HG03025 (cell line): ENCODE data around the gene TBRG4.
"Not testable (repeated sequence)": the region's sequence is repeated elsewhere in the genome, so short reads cannot be mapped to it uniquely, and the experiment has no call there.

Experiments
- ATAC-seq: cut with Tn5 transposase; IDR thresholded peaks from one replicate; pipeline ENCODE4 v1.9.1; 2021; ENCODE audit warnings: mild to moderate bottlenecking, moderate library complexity; ENCODE audit not compliant: unreplicated experiment, low FRiP score

The TBRG4 gene

GRCh38 chr7:45111298-45112223 is at the start of gene TBRG4:
TBRG4 (minus strand) TSS chr7:45111697; CDS start chr7:45109237, 2,460 bp downstream.
- ATAC-seq = peak; percentile 94

GRCh38 chr7:45161138-45161537 is 49.6 kb upstream of the TBRG4 start:
- no peak for ATAC-seq

DNA sequence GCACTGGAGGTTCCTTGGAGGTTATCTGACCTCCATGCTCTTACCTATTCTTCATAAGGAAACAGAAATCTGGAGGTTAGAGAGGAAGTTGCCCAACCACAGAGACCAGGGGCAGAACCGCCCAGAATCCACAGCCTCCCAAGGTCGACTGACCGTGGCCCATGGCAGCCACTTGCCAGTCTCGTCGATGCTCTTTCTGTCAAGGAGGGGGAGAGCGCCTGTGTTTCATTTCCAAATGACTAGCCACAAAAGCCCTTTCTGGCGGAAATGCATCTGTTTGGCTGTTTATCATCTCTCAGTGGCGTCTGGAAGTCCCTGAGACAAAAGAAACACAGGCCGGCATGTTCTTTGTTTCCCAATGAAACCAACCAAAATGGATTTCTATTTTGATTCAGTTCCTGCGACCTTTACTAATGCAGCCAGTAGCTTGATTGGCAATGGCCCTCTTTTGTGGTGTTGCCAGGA is 49.0 kb upstream of the TBRG4 start:
- no peak for ATAC-seq

- no peak for ATAC-seq
Measured at GRCh38 chr7:45159296-45159695, 47.8 kb upstream of the TBRG4 start.

DNA sequence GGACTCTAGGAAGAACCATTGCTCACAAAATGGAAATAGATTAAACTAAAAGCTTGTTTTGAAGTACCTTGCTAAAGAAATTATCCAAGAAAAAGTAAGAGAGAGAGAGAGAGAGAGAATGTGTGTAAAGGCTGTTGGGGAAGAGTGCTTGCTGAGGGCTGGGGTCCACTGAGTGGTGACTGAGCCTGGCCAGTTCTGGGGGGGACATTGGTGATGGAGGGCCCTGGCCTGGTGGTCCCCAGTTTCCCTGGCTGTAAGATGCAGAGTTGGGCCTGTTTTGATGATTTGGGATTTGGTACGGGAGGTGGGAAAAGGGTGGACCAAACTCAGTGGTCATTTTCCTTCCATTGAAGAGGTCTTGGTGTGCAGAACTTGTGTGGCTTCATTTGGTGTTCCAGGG is 47.0 kb upstream of the TBRG4 start:
- no peak for ATAC-seq

GRCh38 chr7:45157653-45158401 is 46.3 kb upstream of the TBRG4 start, which contains the start of gene RAMP3:
RAMP3 (plus strand) TSS chr7:45157791; CDS start chr7:45157829, 38 bp downstream.
- no peak for ATAC-seq

DNA sequence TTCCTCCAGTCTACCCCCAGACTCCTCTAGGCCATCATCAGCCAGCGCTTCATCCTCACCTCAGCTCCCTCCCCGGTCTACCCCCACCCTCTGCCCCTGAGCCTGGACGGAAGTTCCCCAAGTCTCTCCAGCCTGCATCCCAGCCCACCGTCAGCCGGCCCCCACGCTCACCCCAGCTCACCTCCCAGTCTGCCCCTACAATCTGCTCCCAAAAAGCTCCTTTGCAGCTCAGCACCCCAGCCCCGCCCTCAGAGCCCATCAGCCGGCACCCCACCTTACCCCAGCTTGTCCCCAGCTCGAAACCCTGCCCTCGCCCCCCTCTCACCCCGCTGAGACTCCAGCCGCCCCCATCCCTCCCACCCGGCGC is 45.8 kb upstream of the TBRG4 start:
- ATAC-seq = no peak

DNA sequence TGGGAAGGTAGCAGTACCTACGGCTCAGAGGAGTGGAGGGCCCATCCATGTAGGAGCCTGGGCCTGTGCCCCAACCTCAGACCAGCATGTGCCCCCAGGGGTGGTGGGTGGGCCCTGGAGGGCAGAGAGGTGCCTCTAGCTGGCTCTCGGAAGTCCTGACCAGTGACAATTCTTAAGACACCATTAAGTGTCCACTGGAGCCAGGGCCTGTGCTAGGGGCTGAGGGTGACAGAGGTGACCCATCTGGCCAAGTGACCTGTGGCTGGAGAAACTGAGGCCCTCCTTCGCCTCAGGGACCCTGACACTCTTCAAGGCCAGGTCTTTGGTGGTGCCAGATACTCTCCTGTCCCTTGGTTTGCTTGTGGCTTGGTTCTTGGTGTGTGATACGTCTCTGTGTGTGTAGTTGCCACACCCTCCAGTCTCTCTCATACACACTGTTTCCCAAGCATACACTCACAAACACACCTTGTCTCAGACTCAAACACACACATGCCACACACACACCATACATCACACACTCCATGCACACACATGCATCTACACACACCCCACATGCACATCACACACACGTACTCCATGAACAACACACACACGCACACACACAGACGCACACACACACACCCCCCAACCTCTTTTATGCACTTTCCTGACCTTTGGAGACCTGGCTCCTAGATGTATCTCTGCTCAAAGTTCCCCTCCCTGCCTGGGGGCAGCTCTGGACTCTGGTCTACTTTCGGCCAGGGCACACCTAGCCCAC is 45.2 kb upstream of the TBRG4 start:
- no peak for ATAC-seq

DNA sequence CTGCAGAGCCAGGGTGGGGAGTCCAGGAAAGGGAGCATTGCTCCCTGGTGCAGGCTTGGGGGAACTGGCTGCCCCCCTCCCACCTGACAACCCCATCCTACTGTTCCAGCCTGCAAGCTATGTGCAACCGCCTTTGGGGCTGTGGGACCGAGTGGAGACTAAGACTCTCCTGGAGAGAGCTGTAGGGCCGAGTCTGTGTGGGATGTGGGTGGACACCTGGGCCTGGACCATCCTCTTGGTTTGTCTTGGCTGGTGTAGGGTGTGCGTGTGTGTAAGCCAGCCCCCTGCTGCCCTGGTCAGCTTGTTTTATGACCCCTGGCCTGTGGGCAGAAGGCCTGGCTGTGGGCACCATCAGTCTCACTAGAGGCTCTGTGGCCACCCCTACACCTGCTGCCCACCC is 44.4 kb upstream of the TBRG4 start:
- ATAC-seq = no peak

- no peak for ATAC-seq
Measured at GRCh38 chr7:45155357-45155900, 43.9 kb upstream of the TBRG4 start.

- not testable (repeated sequence) for ATAC-seq
Measured at GRCh38 chr7:45153861-45154260, 42.4 kb upstream of the TBRG4 start.

DNA sequence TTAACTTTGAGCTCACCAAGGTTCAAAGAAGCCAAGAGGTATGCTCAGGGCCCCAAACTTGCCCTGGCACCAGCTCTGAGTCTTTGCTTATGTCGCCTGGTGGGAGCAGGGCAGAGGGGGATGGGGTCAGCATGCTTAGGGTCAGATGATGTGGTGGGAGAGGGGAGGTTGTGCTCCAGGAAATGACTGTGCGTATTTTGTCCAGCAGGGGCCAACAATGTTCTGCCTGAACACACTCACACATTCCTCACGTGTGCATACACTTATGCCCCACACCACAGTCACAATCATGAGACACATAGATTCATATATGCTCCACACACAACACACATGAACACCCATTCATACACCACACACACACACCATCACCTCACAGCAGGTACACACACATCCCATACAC is 41.7 kb upstream of the TBRG4 start:
- ATAC-seq = no peak

DNA sequence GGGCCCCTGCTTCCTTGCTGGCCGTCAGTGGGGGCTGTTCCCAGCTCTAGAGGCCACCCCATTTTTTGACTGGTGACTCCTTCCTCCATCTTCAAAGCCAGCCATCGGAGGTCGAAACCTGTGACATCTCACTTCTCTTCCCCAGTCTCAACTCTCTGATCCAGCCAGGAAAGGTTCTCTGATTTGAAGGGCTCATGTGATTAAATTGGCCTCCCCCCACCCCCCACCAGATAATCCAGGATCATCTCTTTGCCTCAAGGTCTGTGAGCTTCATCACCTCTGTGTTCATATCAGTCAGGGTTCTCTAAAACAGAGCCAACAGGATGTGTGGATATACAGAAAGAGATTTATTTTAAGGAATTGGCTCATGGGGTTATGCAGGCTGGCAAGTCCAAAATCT is 40.5 kb upstream of the TBRG4 start:
- no peak for ATAC-seq

- ATAC-seq = no peak
Measured at GRCh38 chr7:45151131-45151684, 39.7 kb upstream of the TBRG4 start.

DNA sequence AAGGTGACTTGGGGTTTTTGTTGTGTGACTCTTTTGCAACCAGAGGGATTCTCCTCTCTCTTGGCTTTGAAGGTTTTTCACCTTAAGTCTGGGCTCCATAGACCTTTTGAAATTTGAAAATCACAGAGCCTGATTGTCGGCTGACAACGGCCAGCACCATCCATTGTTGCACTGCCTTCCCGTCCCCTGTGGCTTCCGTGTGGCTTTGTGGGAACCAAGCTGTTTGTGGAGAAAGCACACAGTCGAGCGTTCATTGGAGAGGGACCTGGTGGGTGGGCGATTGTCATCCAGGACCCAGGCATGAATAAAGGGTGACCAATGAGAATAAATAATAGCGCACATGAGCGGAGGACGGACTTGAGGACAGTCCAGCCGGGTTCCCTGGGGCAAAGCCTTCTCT is 38.7 kb upstream of the TBRG4 start:
- no peak for ATAC-seq

GRCh38 chr7:45149606-45150005 is 38.1 kb upstream of the TBRG4 start:
- no peak for ATAC-seq

DNA sequence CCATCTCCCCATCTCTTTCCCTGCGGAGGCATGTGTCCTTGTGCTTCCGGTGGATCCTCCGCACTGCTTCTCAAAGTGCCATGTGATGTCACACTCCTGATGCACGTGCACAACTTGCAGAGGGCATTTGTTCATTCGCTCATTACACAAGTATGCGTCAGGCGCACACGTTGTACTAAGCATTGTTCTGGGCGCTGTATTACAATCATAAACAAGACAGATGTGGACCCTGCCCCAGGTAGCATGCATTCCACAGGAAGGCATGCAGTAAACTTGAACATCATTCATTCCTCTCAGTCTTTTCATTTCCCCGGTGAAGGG is 37.1 kb upstream of the TBRG4 start:
- ATAC-seq = no peak

GRCh38 chr7:45147858-45148652 is 36.6 kb upstream of the TBRG4 start:
- ATAC-seq = no peak

GRCh38 chr7:45146531-45147379 is 35.3 kb upstream of the TBRG4 start:
- no peak for ATAC-seq
